Medulla oblongata (tissue), 1 donor: ENCODE measurements around the gene TCF7L2.
"Not testable (repeated sequence)": the region's sequence is repeated elsewhere in the genome, so short reads cannot be mapped to it uniquely, and the experiment has no call there.

Experiments used
- DNase-seq: peaks from one replicate; pipeline ENCODE4 v3.0.0-alpha.2; 2015; ENCODE audit errors: extremely low spot score

TCF7L2 gene

GRCh38 chr10:113063043-113063967, 113.3 kb downstream of the TCF7L2 start:
- DNase-seq: no peak

- DNase-seq: no peak
Observed at GRCh38 chr10:113064039-113064438, 114.0 kb downstream of the TCF7L2 start.

- DNase-seq: not testable (repeated sequence)
Observed at GRCh38 chr10:113066120-113066519, 116.1 kb downstream of the TCF7L2 start.

- no peak for DNase-seq
Observed at GRCh38 chr10:113066561-113067312, 116.7 kb downstream of the TCF7L2 start.

- DNase-seq: peak; percentile 36
Observed at GRCh38 chr10:113067501-113067900, 117.5 kb downstream of the TCF7L2 start.

GRCh38 chr10:113068178-113068890, 118.3 kb downstream of the TCF7L2 start:
- DNase-seq: no peak

GRCh38 chr10:113069595-113069994, 119.5 kb downstream of the TCF7L2 start:
- DNase-seq: no peak

- DNase-seq: no peak
Observed at GRCh38 chr10:113071446-113071845, 121.4 kb downstream of the TCF7L2 start.

GRCh38 chr10:113073549-113074189, 123.6 kb downstream of the TCF7L2 start:
- DNase-seq: no peak

GRCh38 chr10:113076949-113077348, 126.9 kb downstream of the TCF7L2 start:
- no peak for DNase-seq

GRCh38 chr10:113078282-113078907, 128.3 kb downstream of the TCF7L2 start:
- DNase-seq: no peak

GRCh38 chr10:113080061-113080924, 130.2 kb downstream of the TCF7L2 start:
- no peak for DNase-seq

GRCh38 chr10:113080925-113081229, 130.8 kb downstream of the TCF7L2 start:
- DNase-seq: no peak

- no peak for DNase-seq
Observed at GRCh38 chr10:113084031-113084430, 134.0 kb downstream of the TCF7L2 start.

GRCh38 chr10:113085776-113086175, 135.7 kb downstream of the TCF7L2 start:
- DNase-seq: no peak

GRCh38 chr10:113086282-113086681, 136.2 kb downstream of the TCF7L2 start:
- no peak for DNase-seq

- DNase-seq: no peak
Observed at GRCh38 chr10:113087165-113088029, 137.3 kb downstream of the TCF7L2 start.

GRCh38 chr10:113088194-113088593, 138.1 kb downstream of the TCF7L2 start:
- DNase-seq: no peak

GRCh38 chr10:113089551-113089950, 139.5 kb downstream of the TCF7L2 start:
- no peak for DNase-seq
